HG02884 (cell line): Measurements from ENCODE around the gene ZFP2.

Source experiments
- ATAC-seq: cut with Tn5 transposase; IDR thresholded peaks from one replicate; pipeline ENCODE4 v1.9.1; 2021; ENCODE audit warnings: mild to moderate bottlenecking, moderate library complexity; ENCODE audit not compliant: unreplicated experiment

The ZFP2 gene

DNA sequence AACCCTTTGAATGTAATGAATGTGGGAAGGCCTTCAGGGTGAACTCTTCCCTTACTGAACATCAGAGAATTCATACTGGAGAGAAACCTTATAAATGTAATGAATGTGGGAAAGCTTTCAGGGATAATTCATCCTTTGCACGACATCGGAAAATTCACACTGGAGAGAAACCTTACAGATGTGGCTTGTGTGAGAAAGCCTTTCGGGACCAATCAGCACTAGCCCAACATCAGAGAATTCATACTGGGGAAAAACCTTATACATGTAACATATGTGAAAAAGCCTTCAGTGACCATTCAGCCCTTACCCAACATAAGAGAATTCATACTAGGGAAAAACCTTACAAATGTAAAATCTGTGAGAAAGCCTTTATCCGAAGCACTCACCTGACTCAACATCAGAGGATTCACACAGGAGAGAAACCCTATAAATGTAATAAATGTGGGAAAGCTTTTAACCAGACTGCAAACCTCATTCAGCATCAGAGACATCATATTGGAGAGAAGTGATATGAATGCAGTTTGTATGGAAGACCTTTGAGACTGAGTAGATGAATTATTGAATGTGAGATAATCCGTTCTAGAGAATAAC lies 69.8 kb downstream of the ZFP2 start:
- no peak for ATAC-seq

DNA sequence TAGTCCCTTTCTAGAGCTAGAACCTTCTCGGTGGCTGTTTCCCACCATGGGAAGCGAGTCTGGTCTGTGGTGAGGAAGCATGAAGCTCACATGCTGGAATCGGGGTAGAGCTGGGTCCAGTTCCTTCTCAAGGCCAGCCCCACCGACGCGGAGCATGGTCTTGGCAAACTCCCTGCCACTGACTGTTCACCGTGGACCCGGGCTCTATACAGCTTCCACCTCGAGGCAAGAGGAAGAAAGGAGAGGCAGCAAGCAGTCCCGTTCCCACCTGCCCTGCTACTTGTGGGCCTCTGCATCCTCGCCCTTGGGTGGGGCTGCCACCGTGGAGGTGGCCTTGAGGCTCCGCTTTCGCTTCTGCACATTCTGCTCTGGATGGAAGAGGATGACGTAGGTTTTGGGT lies 85.7 kb downstream of the ZFP2 start:
- ATAC-seq, result no peak
